ENCODE data around the gene CEBPZ. TPM values are rescaled to one million over a fixed set of nuclear protein-coding genes. Genes with fewer than 3 reads are reported as not detected.
A peak's percentile ranks its signal among the peaks of the same experiment; 100 is the strongest.

Gene CEBPZ
- total RNA-seq (2014; rRNA removed; shearing (Covaris generic)) (34.9 and 50.2 TPM in 2 replicates), total RNA-seq (2022) (55.1 and 57.2 TPM in 2 replicates), Bru-seq, nascent RNA (percentile 91 among the genes with signal in this experiment), BruChase-seq, experiment 1, labeled RNA remaining after a 6-hour chase (percentile 84 among the genes with signal in this experiment), BruChase-seq, experiment 2, labeled RNA remaining after a 2-hour chase (percentile 95 among the genes with signal in this experiment)
- long read RNA-seq, transcript CEBPZ-201 (16 exons, 3,463 nt): major isoform, 98 of 169 reads
- long read RNA-seq, partial matches to known transcripts: 8 of 169 reads
- long read RNA-seq, other reads (novel, unspliced or antisense): 62 of 169 reads

- intact Hi-C loops (cut with micrococcal nuclease; ENCODE audit: unreplicated experiment): loop anchor here (2.0 to 5.0 kb wide), 2 partner anchors 35 to 161 kb away; partner anchors contain the start of gene CEBPZOS
- Histone ChIP-seq H3K4me3 (ENCODE audit: low read depth, low read length, poor library complexity, severe bottlenecking) (peak within 1 kb of the TSS; percentile 92), H2AFZ (ENCODE audit: low read length) (peak within 1 kb of the TSS; percentile 86), H4K20me1 (ENCODE audit: insufficient read depth, low read length) (peaks cover 33% of the 10 kb centered on the region), H3K9me3 (ENCODE audit: low read length) (no peaks in the 10 kb centered on the region), H3K79me2 (ENCODE audit: insufficient read depth, low read depth, low read length) (peaks cover 85% of the 10 kb centered on the region), H3K9me2 (ENCODE audit: insufficient read depth, low read length) (no peaks in the 10 kb centered on the region), H3K4me1 (ENCODE audit: insufficient read depth, low read length, poor library complexity, severe bottlenecking) (peaks cover 42% of the 10 kb centered on the region), H3K27ac (ENCODE audit: low read depth, low read length, poor library complexity, severe bottlenecking) (peak within 1 kb of the TSS; percentile 48), H3K4me2 (ENCODE audit: low read length) (peak within 1 kb of the TSS; percentile 99), H3K36me3 (ENCODE audit: insufficient read depth, low read length) (peaks cover 41% of the 10 kb centered on the region)
- ChIA-PET CTCF (ENCODE audit: unreplicated experiment) (no interaction called here), POLR2A (interaction anchor here (0.5 to 2.6 kb wide), 9 partner anchors 11 to 146 kb away, joined by 3 to 7 read pairs (median 4); no protein-coding TSS in a partner anchor)
- TSS peak; percentile 65 for BruUV-seq (replicated peaks)
- peak; percentile 91 for DNase-seq (ENCODE audit: low spot score)
- TF ChIP-seq CTCF (conservative IDR thresholded peaks at IDR 0.05; ENCODE audit: low read length) (0 out of 2 replicates have a peak, but pooled peaks have one; percentile 18), EZH2phosphoT487 (IDR thresholded peaks at IDR 0.05; ENCODE audit: borderline replicate concordance, low read depth, low read length) (no peak)
Observed at GRCh38 chr2:37231241-37232130, at the start of gene CEBPZ, which contains the start of gene NDUFAF7. Gene CEBPZ, minus strand, starts transcription at chr2:37231596. Its CDS starts 29 bp downstream, at chr2:37231567. Gene NDUFAF7, plus strand, starts transcription at chr2:37231658. Its CDS starts 48 bp downstream, at chr2:37231706.

GRCh38 chr2:37276291-37276690, 44.9 kb upstream of the CEBPZ start:
- BruUV-seq (replicated peaks): no TSS peak
- Histone ChIP-seq H3K4me1 (ENCODE audit: insufficient read depth, low read length, poor library complexity, severe bottlenecking) (no peaks in the 10 kb centered on the region), H4K20me1 (ENCODE audit: insufficient read depth, low read length) (no peaks in the 10 kb centered on the region), H3K9me3 (ENCODE audit: low read length) (no peaks in the 10 kb centered on the region), H3K36me3 (ENCODE audit: insufficient read depth, low read length) (peaks cover 100% of the 10 kb centered on the region), H3K27ac (ENCODE audit: low read depth, low read length, poor library complexity, severe bottlenecking) (no peak overlapping the region), H2AFZ (ENCODE audit: low read length) (no peak overlapping the region), H3K79me2 (ENCODE audit: insufficient read depth, low read depth, low read length) (no peaks in the 10 kb centered on the region; the same call in 1 of the 2 replicates), H3K4me3 (ENCODE audit: low read depth, low read length, poor library complexity, severe bottlenecking) (no peak overlapping the region), H3K4me2 (ENCODE audit: low read length) (no peak overlapping the region), H3K9me2 (ENCODE audit: insufficient read depth, low read length) (no peaks in the 10 kb centered on the region)
- DNase-seq (ENCODE audit: low spot score): no peak
- TF ChIP-seq CTCF (conservative IDR thresholded peaks at IDR 0.05; ENCODE audit: low read length) (no peak), EZH2phosphoT487 (IDR thresholded peaks at IDR 0.05; ENCODE audit: borderline replicate concordance, low read depth, low read length) (no peak)
- POLR2A ChIA-PET: interaction anchor here (0.6 to 1.8 kb wide), 5 partner anchors 13 to 553 kb away, joined by 3 to 5 read pairs (median 4); no protein-coding TSS in a partner anchor
- intact Hi-C loops (cut with micrococcal nuclease; ENCODE audit: unreplicated experiment): no loop called here
- CTCF ChIA-PET (ENCODE audit: unreplicated experiment): no interaction called here
